Ishikawa (cell line): ENCODE results near the gene HCN1.

Source experiments
- EP300 ChIP-seq: IDR thresholded peaks from 2 replicates; pipeline ENCODE4 v1.6.1; 2012; ENCODE audit warnings: borderline replicate concordance
- REST ChIP-seq: IDR thresholded peaks from 2 replicates; pipeline ENCODE4 v1.6.1; 2012; ENCODE audit warnings: low read depth, mild to moderate bottlenecking
- TEAD4 ChIP-seq: IDR thresholded peaks from 2 replicates; pipeline ENCODE4 v1.6.1; 2012

- TF ChIP-seq REST (no peak), TEAD4 (no peak), EP300 (no peak)
Measured at GRCh38 chr5:45692481-45692880, 3.7 kb downstream of the HCN1 start.
